CD4-positive, alpha-beta T cell (primary cell): ENCODE results near the gene SYPL1. TPM values are rescaled to one million over a fixed set of nuclear protein-coding genes. Genes with fewer than 3 reads are reported as not detected.

Source experiments
- ATAC-seq: fragments of 200-7000 bp; cut with Tn5 transposase; one replicate; pipeline ENCODE4 v1.10.0; 2022; ENCODE audit warnings: mild to moderate bottlenecking; ENCODE audit not compliant: poor library complexity
- CTCF ChIA-PET: fragments of 350-600 bp; sonication (Branson Sonifier 250); formaldehyde crosslinking; loops from one replicate; lab custom pipeline; 2021; ENCODE audit warnings: antibody characterized with exemption, inconsistent platforms; lab: Charles Lee
- POLR2A ChIA-PET: fragments of 350-600 bp; sonication (Branson Sonifier 250); formaldehyde crosslinking; loops from one replicate; lab custom pipeline; 2021; ENCODE audit warnings: antibody characterized with exemption, inconsistent platforms; lab: Charles Lee
- DNase-seq, 14 experiments: peaks; one replicate each; pipeline ENCODE4 v3.0.0-alpha.2; 2013 to 2020; ENCODE audit warnings: mixed read lengths in 2 of 14
- H3K27ac ChIP-seq, 2 donors: one replicate each; pipeline versions ENCODE4 v1.5.1 to v1.7.0; 2013; ENCODE audit warnings: low read length in 2 of 2, low read depth in 1 of 2, mild to moderate bottlenecking in 1 of 2
- H3K27me3 ChIP-seq, 2 experiments: 1 replicate in 1 of 2; 2 replicates in 1 of 2; pipeline versions ENCODE4 v1.6.1 to v1.7.0; 2013; ENCODE audit warnings: low read length in 2 of 2, control low read depth in 1 of 2, mild to moderate bottlenecking in 1 of 2, moderate library complexity in 1 of 2; ENCODE audit not compliant: insufficient read depth in 2 of 2, control insufficient read depth in 1 of 2
- H3K36me3 ChIP-seq: one replicate; pipeline ENCODE4 v1.6.1; 2013; ENCODE audit warnings: low read length, control low read depth; ENCODE audit not compliant: insufficient read depth
- H3K4me1 ChIP-seq: one replicate; pipeline ENCODE4 v1.6.1; 2013; ENCODE audit warnings: low read length, control low read depth; ENCODE audit not compliant: insufficient read depth
- H3K4me3 ChIP-seq: one replicate; pipeline ENCODE4 v1.5.1; 2013; ENCODE audit warnings: mild to moderate bottlenecking, low read length, moderate library complexity
- H3K9me3 ChIP-seq, 2 experiments: 1 replicate in 1 of 2; 2 replicates in 1 of 2; pipeline versions ENCODE4 v1.6.1 to v1.7.0; 2013; ENCODE audit warnings: low read length in 2 of 2, mild to moderate bottlenecking in 2 of 2, control low read depth in 1 of 2, moderate library complexity in 1 of 2; ENCODE audit not compliant: control insufficient read depth in 1 of 2, insufficient read depth in 1 of 2
- H3K27ac Mint-ChIP-seq: one replicate; pipeline ENCODE4 v1.8.0; 2020; ENCODE audit warnings: mixed read lengths
- H3K27me3 Mint-ChIP-seq: one replicate; pipeline ENCODE4 v1.8.0; 2021; ENCODE audit warnings: mixed read lengths
- H3K36me3 Mint-ChIP-seq: one replicate; pipeline ENCODE4 v1.8.0; 2021; ENCODE audit warnings: low read depth, mixed read lengths
- H3K4me1 Mint-ChIP-seq: one replicate; pipeline ENCODE4 v1.8.0; 2021; ENCODE audit warnings: low read depth, mixed read lengths
- H3K4me3 Mint-ChIP-seq: one replicate; pipeline ENCODE4 v1.8.0; 2020; ENCODE audit warnings: mild to moderate bottlenecking, mixed read lengths
- H3K9me3 Mint-ChIP-seq: one replicate; pipeline ENCODE4 v1.8.0; 2020; ENCODE audit warnings: mixed read lengths
- intact Hi-C, 2 experiments: fragments of 100-400 bp; cut with DNase I in 1 of 2; cut with micrococcal nuclease in 1 of 2; formaldehyde crosslinking; loops; one replicate each; pipeline versions ENCODE4 v1.15.1 to v1.9.0; 2023 to 2025; cut with DNase I, micrococcal nuclease
- total RNA-seq, 174 experiments: library from RNA in 2 of 174; stranded (reverse) in 2 of 174; gene quantifications; one replicate each; pipeline ENCODE4 v1.2.3 and lab custom pipeline; 2021 to 2026
- TF ChIP-seq, protein P1 (sequence below): fragments of 200-600 bp; IDR thresholded peaks from one replicate; pipeline ENCODE4 v1.8.0; 2022; ENCODE audit warnings: antibody characterized with exemption, mild to moderate bottlenecking

The SYPL1 gene
- total RNA-seq, 2 experiments from 2014 or later = 51.2 to 53.1 TPM

GRCh38 chr7:106071356-106071998 lies 40.6 kb downstream of the SYPL1 start:
- H3K27ac ChIP-seq = peak overlapping the region; percentile 79 to 86

DNA sequence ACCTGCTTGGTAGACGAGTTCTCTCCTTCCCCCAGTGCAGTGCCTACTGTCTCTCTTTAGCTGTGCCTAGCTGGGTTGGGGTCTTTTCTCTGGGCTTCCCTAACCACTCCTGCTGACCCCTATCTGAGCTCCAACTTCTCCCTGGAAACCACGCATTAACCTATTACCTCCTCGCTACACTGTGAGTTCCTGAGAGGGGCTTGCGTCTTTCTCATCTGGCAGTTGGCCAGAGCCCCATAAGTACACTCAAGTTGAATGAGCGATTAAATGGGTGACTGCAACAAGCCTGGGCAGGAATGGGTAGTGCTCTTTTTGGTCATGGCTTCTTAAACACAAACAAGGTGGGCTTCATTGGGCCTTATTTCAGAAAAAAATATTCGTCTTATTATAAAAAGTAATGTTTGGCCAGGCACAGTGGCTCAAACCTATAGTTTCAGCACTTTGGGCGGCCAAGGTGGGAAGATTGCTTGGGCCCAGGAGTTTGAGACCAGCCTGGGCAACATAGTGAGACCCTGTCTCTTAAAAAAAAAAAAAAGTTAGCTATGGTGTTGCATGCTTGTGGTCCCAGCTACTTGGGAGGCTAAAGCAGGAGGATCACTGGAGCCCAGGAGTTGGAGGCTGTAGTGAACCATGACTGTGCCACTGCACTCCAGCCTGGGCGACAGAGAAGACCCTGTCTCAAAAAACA lies 41.4 kb downstream of the SYPL1 start:
- Histone ChIP-seq H3K9me3 (no peaks in the 10 kb centered on the region), H3K36me3 (no peaks in the 10 kb centered on the region), H3K27ac (peak overlapping the region; percentile 79 to 86), H3K4me3 (peak overlapping the region; percentile 44), H3K27me3 (no peaks in the 10 kb centered on the region), H3K4me1 (peaks cover 44% of the 10 kb centered on the region)
- H3K36me3 Mint-ChIP-seq = no peaks in the 10 kb centered on the region
- no peaks in the 10 kb centered on the region for H3K9me3 Mint-ChIP-seq
- no peak for ATAC-seq
- H3K27ac Mint-ChIP-seq = peak overlapping the region; percentile 95
- intact Hi-C loops = loop anchor here (2.0 kb wide), 2 partner anchors 40 to 46 kb away; no protein-coding TSS in a partner anchor
- no peak overlapping the region for H3K4me3 Mint-ChIP-seq
- TF ChIP-seq, protein P1, sequence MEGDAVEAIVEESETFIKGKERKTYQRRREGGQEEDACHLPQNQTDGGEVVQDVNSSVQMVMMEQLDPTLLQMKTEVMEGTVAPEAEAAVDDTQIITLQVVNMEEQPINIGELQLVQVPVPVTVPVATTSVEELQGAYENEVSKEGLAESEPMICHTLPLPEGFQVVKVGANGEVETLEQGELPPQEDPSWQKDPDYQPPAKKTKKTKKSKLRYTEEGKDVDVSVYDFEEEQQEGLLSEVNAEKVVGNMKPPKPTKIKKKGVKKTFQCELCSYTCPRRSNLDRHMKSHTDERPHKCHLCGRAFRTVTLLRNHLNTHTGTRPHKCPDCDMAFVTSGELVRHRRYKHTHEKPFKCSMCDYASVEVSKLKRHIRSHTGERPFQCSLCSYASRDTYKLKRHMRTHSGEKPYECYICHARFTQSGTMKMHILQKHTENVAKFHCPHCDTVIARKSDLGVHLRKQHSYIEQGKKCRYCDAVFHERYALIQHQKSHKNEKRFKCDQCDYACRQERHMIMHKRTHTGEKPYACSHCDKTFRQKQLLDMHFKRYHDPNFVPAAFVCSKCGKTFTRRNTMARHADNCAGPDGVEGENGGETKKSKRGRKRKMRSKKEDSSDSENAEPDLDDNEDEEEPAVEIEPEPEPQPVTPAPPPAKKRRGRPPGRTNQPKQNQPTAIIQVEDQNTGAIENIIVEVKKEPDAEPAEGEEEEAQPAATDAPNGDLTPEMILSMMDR = no peak
- ChIA-PET CTCF (interaction anchor here (0.7 to 1.6 kb wide), 6 partner anchors 12 to 194 kb away, joined by 3 to 4 read pairs (median 4); partner anchors contain the start of gene SYPL1), POLR2A (interaction anchor here (1.1 to 4.3 kb wide), 13 partner anchors 13 to 1098 kb away, joined by 3 to 149 read pairs (median 9); partner anchors contain the start of genes HBP1, NAMPT and SYPL1)
- peaks cover 56% of the 10 kb centered on the region for H3K4me1 Mint-ChIP-seq
- no peak for DNase-seq
- H3K27me3 Mint-ChIP-seq = no peaks in the 10 kb centered on the region

More at GRCh38 chr7:106071356-106071998, 40.6 kb downstream of the SYPL1 start:
- ATAC-seq = peak; percentile 95
- CTCF ChIA-PET = interaction anchor here (0.7 to 1.6 kb wide), 11 partner anchors 11 to 222 kb away, joined by 3 to 4 read pairs (median 3); partner anchors contain the start of gene SYPL1
- Histone ChIP-seq H3K4me3 (peak overlapping the region; percentile 44), H3K9me3 (no peaks in the 10 kb centered on the region), H3K27me3 (no peaks in the 10 kb centered on the region), H3K4me1 (peaks cover 44% of the 10 kb centered on the region), H3K36me3 (no peaks in the 10 kb centered on the region)
- Mint-ChIP-seq H3K4me1 (peaks cover 63% of the 10 kb centered on the region), H3K27ac (peak overlapping the region; percentile 95), H3K36me3 (no peaks in the 10 kb centered on the region), H3K4me3 (peak overlapping the region; percentile 54), H3K27me3 (no peaks in the 10 kb centered on the region), H3K9me3 (no peaks in the 10 kb centered on the region)
- POLR2A ChIA-PET = interaction anchor here (0.6 to 4.3 kb wide), 25 partner anchors 8 to 1140 kb away, joined by 3 to 149 read pairs (median 7); partner anchors contain the start of genes HBP1, NAMPT, RINT1 and SYPL1
- intact Hi-C loops = loop anchor here (2.0 kb wide), 2 partner anchors 39 to 45 kb away; no protein-coding TSS in a partner anchor
- DNase-seq = peak in 13 of 14 experiments; percentile 11 to 83 (median 34)
- TF ChIP-seq, protein P1 = no peak

DNA sequence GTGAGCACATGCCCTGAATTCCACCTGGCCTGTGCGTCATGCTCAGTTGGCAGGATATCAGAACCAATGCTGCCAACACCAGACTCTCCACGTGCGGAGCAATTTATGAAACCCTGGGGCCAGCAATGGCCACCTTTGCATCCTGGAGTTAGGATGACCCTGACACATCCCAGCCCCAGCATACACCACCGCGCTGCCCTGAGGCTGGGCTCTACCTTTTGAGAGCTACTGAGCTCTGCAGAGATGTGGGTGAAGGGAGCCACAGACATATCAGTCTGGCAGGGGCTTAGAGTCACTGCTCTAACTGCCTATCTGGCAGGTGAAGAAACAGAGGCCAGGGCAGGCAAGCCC lies 41.9 kb downstream of the SYPL1 start:
- Mint-ChIP-seq H3K4me3 (no peak overlapping the region), H3K4me1 (peaks cover 56% of the 10 kb centered on the region)
- H3K27ac ChIP-seq = no peak overlapping the region

More for the DNA sequence above, 41.9 kb downstream of the SYPL1 start:
- TF ChIP-seq, protein P1 = no peak
- DNase-seq (no peak), ATAC-seq (no peak)
- H3K9me3 ChIP-seq = no peaks in the 10 kb centered on the region
- no peaks in the 10 kb centered on the region for H3K36me3 ChIP-seq
- Mint-ChIP-seq H3K27me3 (no peaks in the 10 kb centered on the region), H3K9me3 (no peaks in the 10 kb centered on the region), H3K27ac (peak overlapping the region; percentile 95), H3K36me3 (no peaks in the 10 kb centered on the region)
- peaks cover 44% of the 10 kb centered on the region for H3K4me1 ChIP-seq
- no peaks in the 10 kb centered on the region for H3K27me3 ChIP-seq
- ChIA-PET POLR2A (interaction anchor here (2.0 to 4.3 kb wide), 4 partner anchors 12 to 1098 kb away, joined by 13 to 149 read pairs (median 16); partner anchors contain the start of genes HBP1 and SYPL1), CTCF (interaction anchor here (1.3 kb wide), 1 partner anchor 84 kb away, joined by 4 read pairs; no protein-coding TSS in a partner anchor)
- no peak overlapping the region for H3K4me3 ChIP-seq
- intact Hi-C loops = loop anchor here (2.0 kb wide), 2 partner anchors 41 to 47 kb away; no protein-coding TSS in a partner anchor
